SK-N-MC (cell line): ENCODE data around the gene STOML2.

ENCODE experiments used
- EZH2 ChIP-seq: fragments of 200-600 bp; sonication (generic); IDR thresholded peaks from one replicate; pipeline ENCODE4 v1.6.1; 2017; ENCODE audit warnings: antibody characterized with exemption
- POLR2AphosphoS5 ChIP-seq: IDR thresholded peaks from 2 replicates; pipeline ENCODE4 v1.6.1; 2012; ENCODE audit warnings: mild to moderate bottlenecking, low read depth, low read length, borderline replicate concordance

- TF ChIP-seq EZH2, result no peak
- TF ChIP-seq POLR2AphosphoS5, result no peak
Observed at GRCh38 chr9:35070823-35071813, 31.8 kb downstream of the STOML2 start.
